ENCODE measurements around the gene SLC7A10.

The SLC7A10 gene

DNA sequence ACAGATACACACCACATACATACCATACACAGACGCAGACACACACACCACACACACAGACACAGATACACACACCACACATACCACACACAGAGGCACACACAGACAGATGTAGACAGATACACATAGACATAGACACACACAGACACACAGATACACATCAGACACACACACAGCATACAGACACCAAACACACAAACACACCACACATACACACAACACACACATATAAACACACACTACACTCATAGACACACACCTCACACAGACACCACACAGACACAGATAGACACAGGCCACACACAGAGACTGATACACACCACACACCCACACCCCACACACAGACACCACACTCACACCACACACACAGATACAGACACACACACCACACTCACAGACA is 24.9 kb upstream of the SLC7A10 start:
- no peak for DNase-seq (ENCODE audit: extremely low spot score)
- ChIA-PET CTCF (no interaction called here), POLR2A (no interaction called here)

DNA sequence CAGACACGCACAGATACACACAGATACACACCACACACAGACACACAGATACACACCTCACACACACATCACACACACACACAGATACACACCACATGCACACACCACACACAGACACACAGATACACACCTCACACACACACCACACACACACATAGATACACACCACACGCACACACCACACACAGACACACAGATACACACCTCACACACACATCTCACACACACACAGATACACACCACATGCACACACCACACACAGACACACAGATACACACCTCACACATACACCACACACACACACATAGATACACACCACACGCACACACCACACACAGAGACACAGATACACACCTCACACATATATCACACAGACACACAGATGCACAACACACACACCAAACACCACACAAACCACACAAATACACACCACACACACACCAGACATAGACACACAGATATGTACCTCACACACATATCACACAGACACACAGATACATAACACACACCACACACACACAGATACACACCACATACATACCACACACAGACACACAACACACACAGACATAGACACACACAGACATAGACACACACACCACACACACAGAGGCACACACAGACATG is 24.2 kb upstream of the SLC7A10 start:
- TF ChIP-seq, protein P1, sequence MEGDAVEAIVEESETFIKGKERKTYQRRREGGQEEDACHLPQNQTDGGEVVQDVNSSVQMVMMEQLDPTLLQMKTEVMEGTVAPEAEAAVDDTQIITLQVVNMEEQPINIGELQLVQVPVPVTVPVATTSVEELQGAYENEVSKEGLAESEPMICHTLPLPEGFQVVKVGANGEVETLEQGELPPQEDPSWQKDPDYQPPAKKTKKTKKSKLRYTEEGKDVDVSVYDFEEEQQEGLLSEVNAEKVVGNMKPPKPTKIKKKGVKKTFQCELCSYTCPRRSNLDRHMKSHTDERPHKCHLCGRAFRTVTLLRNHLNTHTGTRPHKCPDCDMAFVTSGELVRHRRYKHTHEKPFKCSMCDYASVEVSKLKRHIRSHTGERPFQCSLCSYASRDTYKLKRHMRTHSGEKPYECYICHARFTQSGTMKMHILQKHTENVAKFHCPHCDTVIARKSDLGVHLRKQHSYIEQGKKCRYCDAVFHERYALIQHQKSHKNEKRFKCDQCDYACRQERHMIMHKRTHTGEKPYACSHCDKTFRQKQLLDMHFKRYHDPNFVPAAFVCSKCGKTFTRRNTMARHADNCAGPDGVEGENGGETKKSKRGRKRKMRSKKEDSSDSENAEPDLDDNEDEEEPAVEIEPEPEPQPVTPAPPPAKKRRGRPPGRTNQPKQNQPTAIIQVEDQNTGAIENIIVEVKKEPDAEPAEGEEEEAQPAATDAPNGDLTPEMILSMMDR (IDR thresholded peaks at IDR 0.05; ENCODE audit: control extremely low read depth, extremely low read depth, low read depth, missing control alignments): no peak
- no peak for DNase-seq (ENCODE audit: extremely low spot score)
- CTCF ChIA-PET: no interaction called here
- POLR2A ChIA-PET: no interaction called here

More for the DNA sequence above, 24.9 kb upstream of the SLC7A10 start:
- TF ChIP-seq, protein P1 (IDR thresholded peaks at IDR 0.05; ENCODE audit: control extremely low read depth, extremely low read depth, low read depth, missing control alignments): no peak

GRCh38 chr19:33248954-33249613 is 23.4 kb upstream of the SLC7A10 start:
- DNase-seq (ENCODE audit: extremely low spot score): no peak
- CTCF ChIA-PET: no interaction called here
- POLR2A ChIA-PET: no interaction called here
- TF ChIP-seq, protein P1 (IDR thresholded peaks at IDR 0.05; ENCODE audit: control extremely low read depth, extremely low read depth, low read depth, missing control alignments): no peak

DNA sequence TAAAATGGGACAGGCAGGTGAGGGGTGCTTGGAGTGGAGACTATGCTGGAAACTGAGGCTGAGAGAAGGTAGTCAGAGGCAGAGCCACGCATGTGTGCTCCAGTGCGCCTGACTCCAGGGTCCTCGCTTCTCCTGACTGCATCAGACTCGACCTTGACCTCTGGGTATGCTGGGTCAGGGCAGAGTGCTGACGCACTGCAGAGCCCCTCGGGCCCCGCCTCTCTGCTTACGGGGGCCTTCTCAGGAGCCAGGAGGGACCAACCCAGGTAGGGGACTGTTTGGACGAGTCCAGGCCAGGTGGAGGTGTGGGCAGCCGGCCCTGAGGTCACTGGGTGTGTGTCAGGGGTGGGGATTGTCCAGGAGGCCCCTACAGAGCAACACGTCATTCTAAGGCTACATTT is 22.9 kb upstream of the SLC7A10 start:
- ChIA-PET POLR2A (no interaction called here), CTCF (no interaction called here)
- TF ChIP-seq, protein P1 (IDR thresholded peaks at IDR 0.05; ENCODE audit: control extremely low read depth, extremely low read depth, low read depth, missing control alignments): no peak
- DNase-seq (ENCODE audit: extremely low spot score): no peak

DNA sequence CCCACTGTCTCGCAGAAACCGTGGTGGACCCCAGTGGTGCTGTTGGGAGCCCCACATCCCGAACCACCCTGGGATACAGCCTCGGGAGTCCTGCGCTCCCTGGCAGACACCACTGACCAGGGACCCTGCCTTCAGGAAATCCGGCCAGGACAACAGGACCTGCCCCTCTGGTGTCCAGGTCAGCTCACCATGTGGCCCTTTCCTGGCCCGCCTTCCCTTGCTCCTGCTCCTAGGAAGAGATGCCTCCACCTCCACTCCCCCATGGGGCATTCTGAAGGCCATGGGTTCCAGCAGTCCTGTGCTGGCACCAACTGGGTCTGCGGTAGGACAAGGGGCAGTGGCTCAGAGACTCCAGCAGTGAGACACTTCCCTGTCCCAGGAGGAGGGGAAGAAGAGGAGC is 22.5 kb upstream of the SLC7A10 start:
- TF ChIP-seq, protein P1 (IDR thresholded peaks at IDR 0.05; ENCODE audit: control extremely low read depth, extremely low read depth, low read depth, missing control alignments): no peak
- ChIA-PET POLR2A (no interaction called here), CTCF (no interaction called here)
- DNase-seq (ENCODE audit: extremely low spot score): no peak

GRCh38 chr19:33247441-33247819 is 21.8 kb upstream of the SLC7A10 start:
- POLR2A ChIA-PET: no interaction called here

More at GRCh38 chr19:33247441-33247819, 21.8 kb upstream of the SLC7A10 start:
- TF ChIP-seq, protein P1 (IDR thresholded peaks at IDR 0.05; ENCODE audit: control extremely low read depth, extremely low read depth, low read depth, missing control alignments): no peak
- CTCF ChIA-PET: interaction anchor here (1.6 kb wide), 1 partner anchor 168 kb away, joined by 5 read pairs; no protein-coding TSS in a partner anchor
- DNase-seq (ENCODE audit: extremely low spot score): no peak

All from GM10248 (cell line).